22Rv1 (cell line): ENCODE measurements around the gene KRT81.
A peak's percentile ranks its signal among the peaks of the same experiment; 100 is the strongest.
"Not testable (repeated sequence)": the region's sequence is repeated elsewhere in the genome, so short reads cannot be mapped to it uniquely, and the experiment has no call there.

Experiments used
- H3K27ac ChIP-seq: fragments of 450-650 bp; 2 replicates; pipeline ENCODE4 v1.5.1; 2017
- ZFX ChIP-seq: fragments of 450-650 bp; IDR thresholded peaks from 2 replicates; pipeline ENCODE4 v1.6.1; 2017; ENCODE audit warnings: antibody characterized with exemption, borderline replicate concordance
- TF ChIP-seq, protein P1 (sequence below): fragments of 450-650 bp; IDR thresholded peaks from 2 replicates; pipeline ENCODE4 v1.5.1; 2017; ENCODE audit warnings: mild to moderate bottlenecking

The KRT81 gene

DNA sequence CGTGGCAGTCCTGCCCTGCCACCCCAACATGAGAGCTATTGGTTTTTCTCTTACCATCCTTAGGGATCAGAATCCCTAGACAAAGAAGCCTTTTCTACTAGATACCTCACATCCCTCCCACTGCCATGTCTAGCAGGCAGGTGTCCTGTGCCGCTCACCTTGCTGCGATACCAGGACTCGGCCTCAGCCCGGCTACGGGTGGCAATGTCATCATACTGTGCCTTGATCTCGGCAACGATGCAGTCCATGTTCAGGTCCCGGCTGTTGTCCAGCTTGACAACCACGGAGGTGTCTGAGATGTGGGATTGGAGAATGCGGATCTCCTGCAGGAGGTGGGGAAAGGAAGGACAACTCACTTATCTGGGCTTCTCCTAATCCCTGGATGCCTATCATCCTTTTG, 25.4 kb upstream of the KRT81 start:
- TF ChIP-seq, protein P1, sequence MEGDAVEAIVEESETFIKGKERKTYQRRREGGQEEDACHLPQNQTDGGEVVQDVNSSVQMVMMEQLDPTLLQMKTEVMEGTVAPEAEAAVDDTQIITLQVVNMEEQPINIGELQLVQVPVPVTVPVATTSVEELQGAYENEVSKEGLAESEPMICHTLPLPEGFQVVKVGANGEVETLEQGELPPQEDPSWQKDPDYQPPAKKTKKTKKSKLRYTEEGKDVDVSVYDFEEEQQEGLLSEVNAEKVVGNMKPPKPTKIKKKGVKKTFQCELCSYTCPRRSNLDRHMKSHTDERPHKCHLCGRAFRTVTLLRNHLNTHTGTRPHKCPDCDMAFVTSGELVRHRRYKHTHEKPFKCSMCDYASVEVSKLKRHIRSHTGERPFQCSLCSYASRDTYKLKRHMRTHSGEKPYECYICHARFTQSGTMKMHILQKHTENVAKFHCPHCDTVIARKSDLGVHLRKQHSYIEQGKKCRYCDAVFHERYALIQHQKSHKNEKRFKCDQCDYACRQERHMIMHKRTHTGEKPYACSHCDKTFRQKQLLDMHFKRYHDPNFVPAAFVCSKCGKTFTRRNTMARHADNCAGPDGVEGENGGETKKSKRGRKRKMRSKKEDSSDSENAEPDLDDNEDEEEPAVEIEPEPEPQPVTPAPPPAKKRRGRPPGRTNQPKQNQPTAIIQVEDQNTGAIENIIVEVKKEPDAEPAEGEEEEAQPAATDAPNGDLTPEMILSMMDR = no peak
- TF ChIP-seq ZFX = no peak
- no peak overlapping the region for H3K27ac ChIP-seq

DNA sequence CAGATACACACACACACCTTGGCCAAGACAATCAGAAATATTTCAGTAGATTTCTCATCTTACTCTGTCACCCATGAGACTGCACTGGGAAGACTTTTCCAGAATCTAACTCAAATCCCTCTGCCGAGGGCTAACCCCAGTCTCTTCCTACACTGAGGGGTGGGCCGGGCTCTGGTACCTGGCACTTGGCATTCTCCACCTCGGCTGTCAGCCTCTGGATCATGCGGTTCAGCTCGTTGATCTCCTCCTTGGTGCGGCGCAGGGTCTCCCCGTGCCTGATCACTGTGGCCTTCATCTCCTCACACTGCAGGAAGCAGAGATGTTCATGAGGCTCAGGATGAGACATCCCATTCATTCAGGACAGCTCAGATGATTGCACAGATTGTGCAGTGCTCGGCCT, 25.0 kb upstream of the KRT81 start:
- TF ChIP-seq ZFX = no peak
- TF ChIP-seq, protein P1 = no peak
- H3K27ac ChIP-seq = no peak overlapping the region

DNA sequence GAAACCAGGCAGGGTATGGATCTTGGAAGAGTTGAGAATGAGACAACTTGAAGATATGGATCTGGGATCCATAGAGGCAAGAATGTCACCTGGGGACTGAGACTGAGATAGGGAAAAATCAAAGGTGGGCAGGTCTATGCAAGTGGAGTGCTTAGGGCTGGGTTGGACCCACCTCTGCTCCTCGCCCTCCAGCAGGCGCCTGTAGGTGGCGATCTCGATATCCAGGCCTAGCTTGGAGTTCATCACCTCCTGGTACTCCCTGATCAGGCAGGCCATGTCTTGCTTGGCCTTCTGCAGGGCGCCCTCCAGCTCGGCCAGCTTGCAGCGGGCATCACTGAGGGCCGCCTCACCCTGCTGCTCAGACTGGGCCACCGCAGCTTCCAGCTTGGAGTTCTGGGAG, 24.4 kb upstream of the KRT81 start:
- TF ChIP-seq, protein P1 = peak; percentile 78
- H3K27ac ChIP-seq = not testable (repeated sequence)

DNA sequence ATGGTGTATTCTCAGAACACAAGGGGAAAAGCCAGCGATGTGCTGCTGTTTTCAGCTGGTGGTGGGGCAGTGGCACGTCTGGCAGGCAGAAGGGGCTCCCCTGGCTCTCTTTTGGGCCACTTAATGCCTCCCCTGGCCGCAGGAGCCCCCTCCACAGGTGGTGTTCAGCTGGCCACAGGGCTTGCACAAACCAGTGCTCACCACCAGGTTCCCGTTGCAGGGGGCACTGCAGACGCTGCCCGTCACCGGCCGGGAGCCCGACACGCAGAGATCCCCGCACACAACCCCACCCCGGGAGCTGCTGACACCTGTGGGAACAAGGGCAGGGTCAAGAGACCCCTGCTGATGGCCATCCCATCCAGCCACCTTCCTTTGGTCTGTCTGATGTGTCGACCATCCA, 23.2 kb upstream of the KRT81 start:
- no peak for TF ChIP-seq ZFX
- TF ChIP-seq, protein P1 = no peak
- H3K27ac ChIP-seq = no peak overlapping the region

DNA sequence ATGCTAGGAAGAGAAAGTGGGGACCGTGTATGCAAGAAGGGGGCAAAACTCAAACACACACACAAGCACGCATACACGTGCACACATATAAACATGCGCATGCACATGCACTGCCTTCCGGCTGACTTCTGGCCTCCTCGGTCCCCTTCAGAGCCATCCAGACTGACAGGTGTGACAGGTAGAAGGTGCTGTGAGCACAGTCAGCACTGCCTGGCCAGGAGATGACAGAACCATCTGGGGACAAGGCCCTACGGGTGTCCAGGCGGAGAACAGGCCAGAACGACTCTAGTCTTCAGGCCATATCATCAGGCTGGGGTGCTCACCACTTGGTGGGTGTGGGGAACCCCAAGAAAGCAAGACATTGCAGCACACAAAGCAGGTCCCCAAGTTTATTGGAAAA, 22.6 kb upstream of the KRT81 start:
- no peak overlapping the region for H3K27ac ChIP-seq
- no peak for TF ChIP-seq ZFX
- TF ChIP-seq, protein P1 = no peak

DNA sequence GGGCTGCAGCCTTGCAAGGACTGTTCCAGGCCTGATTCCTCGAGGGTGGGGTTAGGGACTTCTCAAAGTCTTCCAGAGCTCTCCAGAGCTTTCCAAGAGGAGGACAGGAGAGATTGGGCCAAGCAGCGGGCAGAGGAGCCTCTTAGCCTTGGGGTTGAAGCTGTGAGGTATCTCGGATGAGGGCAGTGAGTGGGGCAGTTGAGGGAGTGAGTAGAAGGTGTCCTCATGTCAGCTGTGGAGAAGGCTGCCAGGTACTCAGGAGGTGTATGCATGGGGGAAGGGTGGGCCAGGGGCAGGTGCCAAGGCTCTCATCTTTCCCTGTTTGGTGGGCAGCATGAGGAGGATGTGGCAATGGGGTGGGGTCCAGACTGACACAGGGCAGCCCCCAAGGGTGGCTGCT, 22.1 kb upstream of the KRT81 start:
- H3K27ac ChIP-seq = no peak overlapping the region
- TF ChIP-seq ZFX = no peak
- TF ChIP-seq, protein P1 = no peak

DNA sequence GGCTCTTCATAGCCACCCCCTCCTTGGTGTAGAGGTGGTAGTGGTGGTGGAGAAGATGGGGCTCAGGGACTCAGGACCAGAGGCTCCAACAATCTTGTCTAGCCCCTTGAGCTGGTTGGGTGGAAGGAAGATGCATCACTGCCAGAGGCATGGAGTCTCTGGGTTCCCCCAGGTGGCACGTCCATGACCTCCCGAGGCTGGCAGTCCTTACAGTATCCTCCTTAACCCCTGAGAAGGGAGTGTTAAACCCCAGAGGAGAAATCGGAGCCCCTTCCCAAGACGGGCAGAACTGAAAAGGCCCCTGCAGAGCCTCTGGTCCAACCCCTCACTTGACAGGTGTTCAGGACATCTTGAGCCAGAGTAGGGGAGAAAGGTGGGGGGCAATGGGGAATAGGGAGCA, 20.8 kb upstream of the KRT81 start:
- no peak overlapping the region for H3K27ac ChIP-seq
- no peak for TF ChIP-seq ZFX
- TF ChIP-seq, protein P1 = no peak
